GM18519 (cell line): ENCODE data around the gene SMTNL1.
A peak's percentile ranks its signal among the peaks of the same experiment; 100 is the strongest.

Source experiments
- ATAC-seq: cut with Tn5 transposase; IDR thresholded peaks from one replicate; pipeline ENCODE4 v1.9.1; 2021; ENCODE audit warnings: mild to moderate bottlenecking, moderate library complexity; ENCODE audit not compliant: unreplicated experiment, low FRiP score

SMTNL1 gene, protein sequence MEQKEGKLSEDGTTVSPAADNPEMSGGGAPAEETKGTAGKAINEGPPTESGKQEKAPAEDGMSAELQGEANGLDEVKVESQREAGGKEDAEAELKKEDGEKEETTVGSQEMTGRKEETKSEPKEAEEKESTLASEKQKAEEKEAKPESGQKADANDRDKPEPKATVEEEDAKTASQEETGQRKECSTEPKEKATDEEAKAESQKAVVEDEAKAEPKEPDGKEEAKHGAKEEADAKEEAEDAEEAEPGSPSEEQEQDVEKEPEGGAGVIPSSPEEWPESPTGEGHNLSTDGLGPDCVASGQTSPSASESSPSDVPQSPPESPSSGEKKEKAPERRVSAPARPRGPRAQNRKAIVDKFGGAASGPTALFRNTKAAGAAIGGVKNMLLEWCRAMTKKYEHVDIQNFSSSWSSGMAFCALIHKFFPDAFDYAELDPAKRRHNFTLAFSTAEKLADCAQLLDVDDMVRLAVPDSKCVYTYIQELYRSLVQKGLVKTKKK

DNA sequence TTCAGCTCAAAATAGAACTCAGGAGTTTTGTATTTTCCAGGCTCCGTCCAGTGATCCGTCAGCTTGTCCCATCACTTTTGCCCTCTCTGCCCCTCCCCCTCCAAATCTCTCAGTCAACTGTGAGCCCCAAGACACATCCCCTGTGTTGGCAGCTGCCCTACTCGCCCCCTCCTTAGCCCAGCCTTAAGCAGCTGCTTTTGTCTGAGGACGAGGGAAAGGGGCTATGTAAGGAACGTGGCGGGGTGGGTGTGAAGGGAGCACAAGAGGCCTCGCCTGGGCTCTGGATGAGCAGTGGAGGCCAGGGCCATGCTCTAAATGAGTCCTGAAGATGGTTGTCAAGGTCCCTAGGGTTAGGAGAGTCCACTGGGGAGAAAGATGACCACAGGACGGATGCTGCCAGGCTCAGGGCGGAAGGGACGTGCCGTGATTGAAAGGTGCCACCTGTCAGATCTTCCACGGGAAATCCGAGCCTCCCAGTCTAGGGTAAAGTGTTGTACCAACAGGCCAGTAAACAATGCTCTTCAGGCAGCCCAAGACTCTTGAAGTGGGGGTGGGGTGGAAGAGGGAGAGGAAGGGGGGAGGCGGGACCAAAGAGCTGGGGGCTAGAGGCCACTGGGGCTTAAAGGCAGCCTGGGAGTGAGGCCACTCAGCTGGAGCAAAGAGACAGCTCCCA lies at the start of gene SMTNL1:
TSS of gene SMTNL1 (plus strand) at position 649 of the 673 bp plus-strand sequence. CDS start 5,048 bp downstream, outside the sequence.
- ATAC-seq = no peak

DNA sequence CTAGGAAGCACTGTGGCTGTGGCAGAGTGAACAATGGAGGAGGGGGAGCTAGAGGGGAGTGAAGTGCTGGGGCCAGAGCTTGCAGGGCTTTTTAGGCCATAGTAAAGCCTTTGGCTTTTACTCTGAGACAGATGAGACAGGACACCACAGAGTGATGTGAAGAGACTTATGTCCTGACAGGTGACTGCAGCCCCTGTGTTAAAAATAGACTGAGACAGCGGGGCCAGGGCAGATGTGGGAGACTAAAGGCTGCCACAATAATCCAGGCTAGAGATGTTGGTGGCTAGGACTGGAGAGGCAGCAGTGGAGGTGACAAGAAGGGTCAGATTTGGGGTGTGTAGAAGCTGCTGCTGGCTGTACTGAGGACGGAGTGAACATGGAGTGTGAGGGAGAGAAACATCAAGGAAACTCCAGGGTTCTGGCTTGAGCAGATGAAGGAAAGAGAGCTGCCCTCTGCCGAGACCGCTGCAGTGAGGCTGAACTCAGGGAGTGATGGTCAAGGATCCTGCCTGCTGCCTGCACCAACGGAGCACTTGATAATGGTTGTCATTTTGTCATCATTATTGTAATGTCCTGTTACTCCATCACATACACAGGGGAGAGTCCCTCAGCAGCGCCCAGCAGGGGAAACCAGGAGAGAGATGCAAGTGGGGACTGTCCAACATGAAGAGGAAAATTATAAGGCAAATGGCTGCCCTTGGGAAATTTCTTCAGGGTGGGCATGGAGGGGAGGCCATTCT lies 49.3 kb upstream of the SMTNL1 start:
- ATAC-seq = no peak

DNA sequence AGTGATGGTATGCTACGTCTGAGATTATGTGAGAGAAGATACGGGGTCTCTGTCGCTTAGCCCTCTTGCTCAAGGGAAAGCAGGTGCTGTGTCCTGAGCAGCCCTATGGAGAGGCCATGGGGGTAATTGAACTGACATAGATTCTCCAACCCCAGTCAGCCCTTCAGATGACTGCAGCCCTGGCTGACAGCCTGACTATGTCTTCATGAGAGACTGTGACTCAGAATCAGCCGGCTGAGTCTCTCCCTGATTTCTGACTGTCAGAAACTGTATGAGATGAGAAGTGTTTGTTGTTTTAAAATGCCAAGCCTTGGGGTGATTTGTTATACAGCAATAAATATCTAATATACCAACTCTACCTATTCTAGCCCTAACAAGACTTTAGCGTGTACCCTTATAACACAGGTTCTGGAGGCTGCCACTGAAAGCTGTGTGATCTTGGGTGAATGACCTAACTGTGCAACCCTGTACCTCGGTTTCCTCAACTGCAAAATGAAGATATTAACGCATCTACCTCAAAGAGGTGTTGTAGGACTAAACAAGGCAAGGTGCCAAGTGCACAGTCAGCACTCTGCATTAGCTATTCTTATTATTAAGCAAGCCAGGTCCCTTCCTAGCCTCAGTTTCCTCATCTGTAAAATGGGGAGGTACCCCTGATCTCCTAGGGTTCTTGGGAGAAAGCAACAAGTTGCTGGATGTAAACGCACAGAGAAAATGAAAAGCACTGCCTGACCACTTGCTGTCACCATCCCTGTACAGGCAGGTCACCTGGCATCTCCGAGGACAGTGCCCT lies 46.7 kb upstream of the SMTNL1 start:
- no peak for ATAC-seq

DNA sequence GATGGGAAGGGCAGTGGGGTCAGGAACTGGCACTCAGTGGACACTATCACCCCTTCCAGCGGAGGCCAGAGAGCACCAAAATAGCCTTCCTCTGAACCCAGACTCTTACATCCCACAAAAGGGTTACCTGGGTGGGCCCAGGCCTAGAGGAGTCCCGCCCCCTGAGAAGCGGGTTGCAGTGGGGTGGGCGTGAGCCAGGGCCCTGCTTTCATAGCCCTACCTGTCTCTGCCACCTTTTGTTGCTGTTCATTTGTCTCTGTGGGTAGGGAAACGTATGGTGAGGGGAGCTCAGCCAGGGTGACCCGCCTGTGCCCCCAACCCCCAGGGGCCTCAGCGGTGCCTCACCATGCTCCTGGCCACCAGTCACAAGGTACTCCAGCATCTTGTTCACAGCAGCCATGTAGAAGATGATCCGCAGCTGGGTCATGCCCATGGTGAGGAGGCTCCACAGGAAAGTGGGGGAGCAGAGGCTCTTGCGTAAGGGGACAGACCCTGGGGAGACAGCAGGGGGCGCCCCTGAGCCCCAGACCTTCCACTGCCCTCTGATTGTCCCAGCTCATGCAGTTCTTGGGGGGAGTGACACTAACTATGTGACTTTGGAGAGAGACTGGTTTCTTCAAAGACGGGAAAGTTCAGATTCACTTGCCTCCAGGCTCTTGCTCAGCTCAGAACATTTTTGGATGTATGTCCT lies 45.9 kb upstream of the SMTNL1 start:
- peak; percentile 51 for ATAC-seq

DNA sequence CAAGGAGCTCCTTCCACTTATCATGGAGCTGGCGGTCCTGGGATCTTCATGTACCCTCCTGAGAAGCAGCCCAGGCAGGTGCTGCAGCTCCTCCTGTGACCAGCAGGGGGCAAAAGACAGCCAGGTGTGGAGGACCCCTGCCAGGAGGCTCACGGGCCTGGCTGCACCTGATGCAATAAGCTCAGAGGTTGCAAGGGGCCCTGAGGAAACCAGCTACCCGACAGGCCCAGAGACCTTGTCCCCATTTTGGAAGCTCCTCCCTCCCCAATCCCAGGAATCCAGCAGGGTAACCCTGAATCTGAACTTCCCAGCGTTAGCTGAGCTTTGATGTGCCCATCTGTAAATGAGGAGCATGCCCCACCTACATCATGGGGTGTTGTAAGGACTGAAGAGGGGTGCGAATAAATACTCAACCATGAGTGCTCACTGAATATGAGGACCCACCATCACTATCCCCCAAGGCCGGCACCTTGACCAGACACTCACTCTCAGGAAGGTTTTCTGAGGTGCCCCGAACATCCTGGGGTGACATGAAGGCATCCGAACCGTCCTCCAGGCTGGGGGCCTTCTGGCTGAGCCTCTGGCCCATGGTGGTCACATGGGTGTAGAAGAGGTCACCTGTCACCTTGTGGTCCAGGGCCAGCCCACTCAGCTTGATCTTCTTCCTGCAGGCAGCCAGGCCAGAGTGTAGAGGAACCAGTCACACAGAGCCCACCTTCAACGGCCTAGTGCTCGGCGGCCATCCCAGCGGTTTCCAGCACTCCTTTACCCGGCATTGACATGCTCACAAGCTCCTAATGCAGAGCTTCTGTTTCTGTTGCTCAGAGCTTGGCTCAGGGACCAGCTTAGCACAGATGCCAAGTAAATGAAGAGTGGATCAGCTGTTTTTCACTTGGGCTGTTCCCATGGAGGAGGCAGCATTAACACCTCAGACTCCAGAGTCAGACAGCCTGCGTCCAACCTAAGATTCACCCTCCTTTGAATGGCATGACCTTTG lies 43.6 kb upstream of the SMTNL1 start:
- ATAC-seq = no peak

DNA sequence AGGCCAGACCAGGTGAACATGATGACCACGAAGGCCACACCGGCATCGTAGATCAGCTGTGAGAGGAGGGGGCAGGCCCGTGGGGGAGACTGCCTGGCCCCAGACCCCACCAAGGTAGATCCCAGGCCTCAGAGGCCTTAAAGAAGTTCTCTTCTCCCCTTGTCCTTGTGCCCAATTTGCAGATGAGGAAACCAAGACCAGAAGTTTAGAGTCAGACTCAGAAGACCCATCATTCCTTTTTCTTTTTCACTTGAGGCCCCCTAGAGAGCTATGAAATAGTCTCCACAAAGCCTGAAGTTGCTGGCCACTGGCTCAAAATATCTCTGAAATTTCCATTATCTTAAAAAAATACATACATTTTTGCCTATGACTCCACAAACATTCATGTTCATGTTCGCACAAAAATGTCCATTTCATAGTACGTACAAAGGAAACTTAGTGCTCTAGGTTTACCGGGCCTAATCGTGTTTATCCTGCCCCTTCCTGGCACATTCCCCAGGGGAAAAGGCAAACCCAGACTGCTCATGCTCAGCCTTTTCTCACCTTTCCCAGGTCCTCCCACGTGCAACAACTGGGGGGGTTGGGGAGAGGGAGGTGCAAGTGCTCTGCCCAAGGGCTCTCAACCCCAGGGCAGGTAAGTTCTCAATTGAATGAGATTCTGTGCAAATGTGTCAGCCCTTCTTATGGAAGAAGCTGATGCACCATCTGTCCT lies 41.1 kb upstream of the SMTNL1 start:
- no peak for ATAC-seq

DNA sequence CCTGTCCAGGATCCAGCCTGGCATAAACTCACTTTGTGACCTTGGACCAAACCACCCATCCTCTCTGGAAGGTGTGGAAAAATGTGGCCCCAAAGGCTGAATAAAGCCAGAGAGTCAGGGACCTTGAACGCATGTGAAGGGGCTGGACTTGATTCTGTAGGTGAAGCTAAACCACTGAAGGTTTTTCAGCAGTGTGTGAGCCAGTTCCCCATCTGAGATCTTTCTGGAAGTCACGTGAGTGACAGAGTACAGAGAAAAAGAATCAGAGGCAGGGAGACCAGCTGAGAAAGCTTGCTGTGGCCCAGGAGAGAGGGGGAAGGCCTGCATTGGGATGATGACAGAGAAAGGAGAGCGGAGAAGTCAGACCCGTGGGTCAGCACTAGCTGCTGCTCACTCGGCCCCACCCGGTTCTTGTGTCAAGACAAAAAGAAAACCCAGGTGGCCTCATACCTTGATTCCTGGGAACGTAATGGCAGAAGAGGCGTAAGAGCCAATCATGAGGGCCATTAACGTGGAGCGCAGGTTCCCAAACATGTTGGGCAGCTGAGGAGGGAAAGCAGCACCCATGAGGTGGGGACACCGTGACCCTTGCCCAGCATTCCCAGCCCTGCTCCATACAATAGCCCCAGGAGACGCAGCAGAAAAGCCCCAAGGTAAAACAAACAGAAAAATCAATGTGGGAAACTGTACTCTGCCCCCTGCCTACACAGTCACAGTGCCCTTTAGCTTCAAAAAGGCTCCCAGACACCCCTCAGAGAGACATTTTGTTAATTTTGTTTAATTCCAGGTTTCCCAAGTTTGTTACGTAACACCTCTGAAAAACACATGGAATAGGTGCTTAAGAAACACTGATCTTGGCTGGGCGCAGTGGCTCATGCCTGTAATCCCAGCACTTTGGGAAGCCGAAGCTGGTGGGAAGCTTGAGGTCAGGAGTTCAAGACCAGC lies 39.8 kb upstream of the SMTNL1 start:
- no peak for ATAC-seq

DNA sequence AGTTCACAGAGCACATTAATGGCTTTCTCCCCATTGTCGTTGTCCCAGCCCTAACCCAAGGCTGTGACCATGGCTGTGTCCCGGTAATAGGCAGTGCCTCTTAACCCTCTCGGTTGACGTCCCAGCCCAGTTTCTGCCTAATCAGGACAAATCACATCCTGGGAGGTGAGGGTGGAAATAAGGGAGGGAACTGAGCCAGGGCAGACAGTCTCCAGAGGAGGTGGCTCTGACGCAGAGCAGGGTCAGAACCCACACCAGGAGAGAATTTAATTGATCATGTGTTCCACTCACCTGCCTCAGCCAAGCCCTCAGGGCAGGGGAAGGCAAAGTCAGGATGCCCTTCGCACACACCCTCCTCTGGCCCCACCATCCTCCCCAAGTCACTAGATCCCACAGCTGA lies 38.9 kb upstream of the SMTNL1 start:
- no peak for ATAC-seq

DNA sequence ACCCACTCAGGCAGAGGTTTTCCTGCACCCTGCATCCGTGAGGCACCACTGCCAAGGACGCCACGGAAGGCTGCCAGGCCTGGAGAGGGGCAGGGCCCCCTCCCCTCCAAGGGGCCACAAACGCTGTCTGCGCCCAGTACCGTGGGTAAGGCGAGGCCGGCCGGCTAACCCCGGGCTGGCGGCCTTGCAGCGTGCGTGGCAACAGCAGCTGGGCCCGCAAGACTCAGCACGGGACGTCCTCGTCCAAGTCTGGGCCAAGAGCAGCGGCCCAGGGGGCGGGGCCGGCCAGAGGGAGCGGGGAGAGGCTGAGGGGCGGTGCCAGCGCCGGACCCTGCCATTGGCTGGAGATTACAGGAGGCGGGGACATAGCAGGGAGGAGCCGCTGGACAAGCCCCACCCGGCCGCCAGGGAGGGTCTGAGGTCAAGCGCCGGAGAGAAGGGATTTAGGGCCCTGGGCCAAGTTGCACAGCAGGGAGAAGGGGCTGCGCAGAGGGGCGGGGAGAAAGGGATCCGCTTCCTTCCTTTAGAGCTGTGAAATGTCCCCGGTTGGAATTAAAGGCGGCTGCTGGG lies 37.9 kb upstream of the SMTNL1 start:
- peak; percentile 99 for ATAC-seq

DNA sequence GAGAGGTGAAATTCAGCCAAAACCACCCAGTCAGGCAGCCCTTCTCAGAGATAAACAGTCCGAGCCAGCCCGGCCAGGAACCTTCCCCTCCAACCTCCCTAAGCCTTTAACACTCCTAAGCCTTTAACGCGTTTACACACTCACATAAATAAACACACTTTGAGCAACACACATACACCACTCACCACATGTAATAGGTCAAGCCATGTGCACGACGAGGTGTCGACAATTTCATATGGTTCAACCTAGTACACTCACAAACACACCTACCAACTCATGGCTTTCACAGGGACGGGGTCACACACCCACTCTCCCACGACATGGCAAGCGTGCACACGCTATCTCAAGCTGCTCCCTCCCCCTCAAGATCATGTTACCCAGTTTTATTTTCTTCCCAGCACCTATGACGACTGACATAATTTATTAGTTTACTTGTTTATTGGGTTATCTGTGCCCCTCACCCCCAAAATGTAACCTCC lies 37.4 kb upstream of the SMTNL1 start:
- ATAC-seq = no peak

DNA sequence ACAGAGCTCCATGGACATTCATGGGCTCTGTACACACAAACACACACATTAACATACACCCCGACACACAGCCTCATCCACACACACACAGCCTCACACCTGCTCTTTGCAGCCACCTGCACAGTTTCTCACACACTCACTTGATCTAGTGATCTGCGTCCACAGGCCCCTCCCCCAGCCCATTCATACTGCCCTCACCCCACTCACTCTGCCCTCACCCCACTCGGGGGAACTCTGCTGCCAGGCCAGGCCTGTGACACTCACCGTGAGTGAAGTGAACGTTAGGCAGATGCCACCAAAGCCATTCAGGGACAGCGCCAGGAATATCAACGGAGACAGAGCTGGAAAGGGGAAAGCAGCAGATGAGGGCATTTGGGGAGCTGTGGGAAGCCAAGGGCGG lies 36.9 kb upstream of the SMTNL1 start:
- no peak for ATAC-seq

DNA sequence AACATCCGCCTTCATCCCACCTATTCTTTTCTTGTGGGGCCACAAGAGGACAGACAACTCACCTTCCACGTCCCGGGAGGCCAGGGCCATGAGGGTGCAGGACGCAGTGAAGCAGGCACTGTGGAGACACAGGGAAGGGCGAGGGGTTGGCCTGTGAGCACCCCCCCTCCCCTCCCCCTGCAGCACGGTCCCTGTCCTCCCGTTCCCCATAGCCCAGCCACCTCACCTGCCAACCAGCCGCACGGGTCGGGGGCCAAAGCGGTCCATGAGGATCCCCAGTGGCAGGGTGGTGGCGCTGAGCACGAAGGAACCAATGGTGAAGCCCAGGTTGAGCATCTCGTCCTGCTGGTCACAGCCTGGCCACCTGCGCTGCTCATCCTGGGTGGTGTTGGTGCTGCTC lies 36.5 kb upstream of the SMTNL1 start:
- ATAC-seq = no peak

DNA sequence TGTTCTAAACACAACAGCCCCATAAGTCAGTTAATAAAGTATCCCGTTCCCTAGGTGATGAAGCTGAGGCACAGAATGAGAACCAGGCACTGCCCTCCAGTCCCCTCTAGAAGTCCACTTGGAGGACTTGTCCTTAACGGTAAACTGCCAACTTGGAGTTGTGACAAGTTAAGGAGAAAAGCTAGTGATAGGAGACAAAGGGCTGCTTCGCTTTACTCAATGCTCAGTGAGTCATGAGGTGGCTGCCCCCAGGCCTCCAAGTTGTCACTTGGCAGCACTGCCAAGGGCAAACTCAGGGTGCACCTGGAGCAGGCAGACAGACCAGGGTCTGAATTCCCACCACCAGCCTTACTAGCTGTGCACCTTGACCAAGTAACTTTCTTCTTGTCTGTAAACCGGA lies 35.4 kb upstream of the SMTNL1 start:
- ATAC-seq = no peak

DNA sequence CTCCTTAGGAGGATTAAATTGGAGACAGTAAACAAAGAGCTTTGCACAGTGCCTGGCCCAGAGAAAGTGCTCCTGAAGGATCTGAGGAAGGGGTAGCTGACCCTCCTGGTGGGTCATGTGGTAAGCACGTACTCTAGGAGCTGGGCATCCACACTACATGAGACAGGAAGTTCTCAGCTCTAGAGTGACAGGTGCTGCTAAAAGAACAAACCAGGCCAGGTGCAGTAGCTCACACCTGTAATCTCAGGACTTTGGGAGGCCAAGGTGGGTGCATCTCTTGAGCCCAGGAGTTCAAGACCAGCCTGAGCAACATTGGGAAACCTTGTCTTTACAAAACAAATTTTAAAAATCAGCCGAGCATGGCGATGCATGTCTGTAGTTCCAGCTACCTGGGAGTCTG lies 35.0 kb upstream of the SMTNL1 start:
- ATAC-seq = no peak

DNA sequence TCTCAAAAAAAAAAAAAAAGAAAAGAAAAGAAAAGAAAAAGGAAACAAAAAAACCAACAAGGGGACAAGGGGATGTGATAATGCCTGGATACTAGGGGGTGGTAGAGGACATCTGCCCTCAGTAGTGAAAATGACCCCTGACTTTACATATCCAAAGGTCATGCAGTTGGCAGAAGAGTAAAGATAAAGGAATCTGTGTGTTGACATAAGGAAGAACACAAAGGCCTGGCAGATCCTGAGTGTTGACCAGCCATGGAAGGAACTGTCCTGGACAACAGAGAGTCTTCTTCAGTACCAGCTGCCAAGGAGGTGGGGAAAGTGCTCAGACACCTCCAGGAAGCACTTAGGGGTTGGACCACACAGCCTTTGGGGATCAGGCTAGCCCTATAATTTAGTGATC lies 34.5 kb upstream of the SMTNL1 start:
- ATAC-seq = no peak

DNA sequence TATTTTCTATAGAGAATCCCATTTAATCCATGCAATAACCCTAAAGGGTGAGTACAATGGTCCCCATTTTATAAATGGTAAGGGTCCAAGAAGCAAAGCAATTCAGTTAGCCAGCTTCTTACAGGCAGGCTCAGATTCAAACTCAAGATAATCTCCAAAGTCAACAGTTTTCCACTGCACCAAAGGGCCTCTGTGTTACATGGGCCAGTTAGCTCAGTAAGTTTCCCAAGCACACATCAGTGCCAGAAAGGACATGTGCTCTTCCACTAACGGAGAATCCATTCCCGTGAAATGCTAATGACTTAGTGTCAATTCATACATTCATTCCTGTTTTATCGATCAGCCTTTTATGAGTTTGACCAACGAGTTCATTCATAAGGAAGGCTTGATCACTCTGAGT lies 32.9 kb upstream of the SMTNL1 start:
- no peak for ATAC-seq
